Measurements from ENCODE around the gene AFF1. TPM values are rescaled to one million over a fixed set of nuclear protein-coding genes. Genes with fewer than 3 reads are reported as not detected.

The AFF1 gene
- total RNA-seq, 1 experiment from 2014 or later: 23.9 TPM

DNA sequence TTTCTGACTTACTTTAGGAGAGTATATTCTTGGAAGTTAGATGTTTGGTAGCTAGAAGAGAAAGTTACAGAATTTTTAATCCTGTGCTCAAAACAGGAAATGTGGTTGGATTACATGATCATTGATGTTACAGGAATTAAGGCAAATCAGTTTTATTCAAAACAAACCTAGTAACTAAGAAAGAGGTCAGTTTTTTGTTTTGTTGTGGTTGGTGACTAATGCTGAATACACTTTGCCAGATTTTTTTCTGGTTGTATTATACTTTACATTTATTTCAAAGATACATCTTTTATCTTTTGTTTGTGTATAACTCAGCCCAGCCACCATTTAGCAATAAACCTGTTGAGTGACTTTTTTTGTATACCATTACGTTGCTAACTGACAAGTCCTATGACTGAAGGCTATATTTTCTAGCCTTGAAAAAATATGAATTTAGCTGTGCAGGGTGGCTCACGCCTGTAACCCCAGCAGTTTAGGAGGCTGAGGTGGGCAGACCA lies 168.9 kb downstream of the AFF1 start:
- CTCF ChIA-PET: no interaction called here
- Histone ChIP-seq H3K9me3 (ENCODE audit: control insufficient read depth, insufficient read depth, low read depth, low read length) (no peaks in the 10 kb centered on the region), H3K36me3 (ENCODE audit: control insufficient read depth, insufficient read depth, low read length) (no peaks in the 10 kb centered on the region), H3K4me1 (ENCODE audit: control insufficient read depth, insufficient read depth, low read length) (peaks cover 4% of the 10 kb centered on the region; the same call in 1 of the 2 replicates), H3K4me3 (ENCODE audit: low read depth in 2 of 2, low read length in 2 of 2) (no peak overlapping the region), H3K27me3 (ENCODE audit: control insufficient read depth, insufficient read depth, low read length) (no peaks in the 10 kb centered on the region), H3K27ac (ENCODE audit: low read length) (no peak overlapping the region)
- in situ Hi-C loops (cut with HindIII; ENCODE audit: low pct_unique_long_range_greater_than_20kb, low sequenced_read_pairs): no loop called here
- TF ChIP-seq SIN3A (IDR thresholded peaks at IDR 0.05; ENCODE audit: borderline replicate concordance, insufficient read depth, low read depth, low read length): no peak
- TF ChIP-seq, protein P1, sequence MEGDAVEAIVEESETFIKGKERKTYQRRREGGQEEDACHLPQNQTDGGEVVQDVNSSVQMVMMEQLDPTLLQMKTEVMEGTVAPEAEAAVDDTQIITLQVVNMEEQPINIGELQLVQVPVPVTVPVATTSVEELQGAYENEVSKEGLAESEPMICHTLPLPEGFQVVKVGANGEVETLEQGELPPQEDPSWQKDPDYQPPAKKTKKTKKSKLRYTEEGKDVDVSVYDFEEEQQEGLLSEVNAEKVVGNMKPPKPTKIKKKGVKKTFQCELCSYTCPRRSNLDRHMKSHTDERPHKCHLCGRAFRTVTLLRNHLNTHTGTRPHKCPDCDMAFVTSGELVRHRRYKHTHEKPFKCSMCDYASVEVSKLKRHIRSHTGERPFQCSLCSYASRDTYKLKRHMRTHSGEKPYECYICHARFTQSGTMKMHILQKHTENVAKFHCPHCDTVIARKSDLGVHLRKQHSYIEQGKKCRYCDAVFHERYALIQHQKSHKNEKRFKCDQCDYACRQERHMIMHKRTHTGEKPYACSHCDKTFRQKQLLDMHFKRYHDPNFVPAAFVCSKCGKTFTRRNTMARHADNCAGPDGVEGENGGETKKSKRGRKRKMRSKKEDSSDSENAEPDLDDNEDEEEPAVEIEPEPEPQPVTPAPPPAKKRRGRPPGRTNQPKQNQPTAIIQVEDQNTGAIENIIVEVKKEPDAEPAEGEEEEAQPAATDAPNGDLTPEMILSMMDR (IDR thresholded peaks at IDR 0.05): no peak
- TF ChIP-seq, protein P2, sequence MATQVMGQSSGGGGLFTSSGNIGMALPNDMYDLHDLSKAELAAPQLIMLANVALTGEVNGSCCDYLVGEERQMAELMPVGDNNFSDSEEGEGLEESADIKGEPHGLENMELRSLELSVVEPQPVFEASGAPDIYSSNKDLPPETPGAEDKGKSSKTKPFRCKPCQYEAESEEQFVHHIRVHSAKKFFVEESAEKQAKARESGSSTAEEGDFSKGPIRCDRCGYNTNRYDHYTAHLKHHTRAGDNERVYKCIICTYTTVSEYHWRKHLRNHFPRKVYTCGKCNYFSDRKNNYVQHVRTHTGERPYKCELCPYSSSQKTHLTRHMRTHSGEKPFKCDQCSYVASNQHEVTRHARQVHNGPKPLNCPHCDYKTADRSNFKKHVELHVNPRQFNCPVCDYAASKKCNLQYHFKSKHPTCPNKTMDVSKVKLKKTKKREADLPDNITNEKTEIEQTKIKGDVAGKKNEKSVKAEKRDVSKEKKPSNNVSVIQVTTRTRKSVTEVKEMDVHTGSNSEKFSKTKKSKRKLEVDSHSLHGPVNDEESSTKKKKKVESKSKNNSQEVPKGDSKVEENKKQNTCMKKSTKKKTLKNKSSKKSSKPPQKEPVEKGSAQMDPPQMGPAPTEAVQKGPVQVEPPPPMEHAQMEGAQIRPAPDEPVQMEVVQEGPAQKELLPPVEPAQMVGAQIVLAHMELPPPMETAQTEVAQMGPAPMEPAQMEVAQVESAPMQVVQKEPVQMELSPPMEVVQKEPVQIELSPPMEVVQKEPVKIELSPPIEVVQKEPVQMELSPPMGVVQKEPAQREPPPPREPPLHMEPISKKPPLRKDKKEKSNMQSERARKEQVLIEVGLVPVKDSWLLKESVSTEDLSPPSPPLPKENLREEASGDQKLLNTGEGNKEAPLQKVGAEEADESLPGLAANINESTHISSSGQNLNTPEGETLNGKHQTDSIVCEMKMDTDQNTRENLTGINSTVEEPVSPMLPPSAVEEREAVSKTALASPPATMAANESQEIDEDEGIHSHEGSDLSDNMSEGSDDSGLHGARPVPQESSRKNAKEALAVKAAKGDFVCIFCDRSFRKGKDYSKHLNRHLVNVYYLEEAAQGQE (IDR thresholded peaks at IDR 0.05; ENCODE audit: insufficient read depth in 1 of 2, low read depth in 2 of 2, low read length in 1 of 2): no peak
- TF ChIP-seq POLR2AphosphoS5 (IDR thresholded peaks at IDR 0.05; ENCODE audit: low read depth, low read length): no peak
- TF ChIP-seq TCF7L2 (IDR thresholded peaks at IDR 0.05; ENCODE audit: low read depth, low read length): no peak
- BruUV-seq (replicated peaks): no TSS peak
- ATAC-seq (no peak), DNase-seq (ENCODE audit: low read depth, low spot score) (no peak)
- intact Hi-C loops (cut with micrococcal nuclease; ENCODE audit: unreplicated experiment): no loop called here
- POLR2A ChIA-PET: no interaction called here

DNA sequence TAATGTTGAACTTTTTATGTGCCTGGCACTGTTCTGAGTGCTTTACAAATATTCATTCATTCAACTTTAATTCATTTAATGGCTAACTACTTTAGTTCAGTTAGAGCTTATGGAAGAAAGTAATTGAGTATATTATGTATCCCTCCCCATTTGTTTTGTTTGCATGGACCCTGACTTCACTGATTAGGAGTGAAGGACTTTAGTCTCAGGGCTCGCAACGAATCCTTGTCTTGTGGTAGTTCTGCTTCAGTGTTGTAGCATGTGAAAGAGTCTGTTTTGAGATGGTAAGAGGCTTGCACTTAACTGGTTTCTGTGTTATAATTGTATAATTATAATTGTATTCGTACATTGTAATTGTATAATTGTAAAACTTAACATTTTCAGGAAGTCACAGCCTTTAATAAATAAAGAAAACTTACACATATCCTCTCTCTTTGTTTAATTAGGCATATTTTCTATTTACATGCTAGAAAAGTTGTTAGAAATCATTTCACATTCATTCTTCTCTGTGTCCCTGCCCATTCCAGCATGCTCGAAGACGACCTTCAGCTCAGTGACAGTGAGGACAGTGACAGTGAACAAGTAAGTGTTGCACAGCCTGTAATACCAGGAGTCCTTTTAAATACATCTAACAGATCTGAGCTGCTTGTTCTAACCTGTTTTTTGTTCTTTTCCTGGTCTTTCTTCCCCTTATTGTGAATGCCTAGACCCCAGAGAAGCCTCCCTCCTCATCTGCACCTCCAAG lies 170.5 kb downstream of the AFF1 start:
- BruUV-seq (replicated peaks): no TSS peak
- CTCF ChIA-PET: no interaction called here
- DNase-seq (ENCODE audit: low read depth, low spot score) (no peak), ATAC-seq (no peak)
- intact Hi-C loops (cut with micrococcal nuclease; ENCODE audit: unreplicated experiment) (no loop called here), in situ Hi-C loops (cut with HindIII; ENCODE audit: low pct_unique_long_range_greater_than_20kb, low sequenced_read_pairs) (no loop called here)
- POLR2A ChIA-PET: no interaction called here
- Histone ChIP-seq H3K27ac (ENCODE audit: low read length) (no peak overlapping the region), H3K36me3 (ENCODE audit: control insufficient read depth, insufficient read depth, low read length) (no peaks in the 10 kb centered on the region), H3K9me3 (ENCODE audit: control insufficient read depth, insufficient read depth, low read depth, low read length) (no peaks in the 10 kb centered on the region), H3K4me3 (ENCODE audit: low read depth in 2 of 2, low read length in 2 of 2) (no peak overlapping the region), H3K4me1 (ENCODE audit: control insufficient read depth, insufficient read depth, low read length) (peaks cover 4% of the 10 kb centered on the region; the same call in 1 of the 2 replicates), H3K27me3 (ENCODE audit: control insufficient read depth, insufficient read depth, low read length) (no peaks in the 10 kb centered on the region)
- TF ChIP-seq, protein P2 (IDR thresholded peaks at IDR 0.05; ENCODE audit: insufficient read depth in 1 of 2, low read depth in 2 of 2, low read length in 1 of 2): no peak
- no peak for TF ChIP-seq TCF7L2 (IDR thresholded peaks at IDR 0.05; ENCODE audit: low read depth, low read length)
- TF ChIP-seq SIN3A (IDR thresholded peaks at IDR 0.05; ENCODE audit: borderline replicate concordance, insufficient read depth, low read depth, low read length): no peak
- TF ChIP-seq, protein P1 (IDR thresholded peaks at IDR 0.05): no peak
- TF ChIP-seq POLR2AphosphoS5 (IDR thresholded peaks at IDR 0.05; ENCODE audit: low read depth, low read length): no peak

Measured in Panc1 (cell line).